ENCODE results near the gene USP17L26.
"Not testable (repeated sequence)": the region's sequence is repeated elsewhere in the genome, so short reads cannot be mapped to it uniquely, and the experiment has no call there.

Gene USP17L26

DNA sequence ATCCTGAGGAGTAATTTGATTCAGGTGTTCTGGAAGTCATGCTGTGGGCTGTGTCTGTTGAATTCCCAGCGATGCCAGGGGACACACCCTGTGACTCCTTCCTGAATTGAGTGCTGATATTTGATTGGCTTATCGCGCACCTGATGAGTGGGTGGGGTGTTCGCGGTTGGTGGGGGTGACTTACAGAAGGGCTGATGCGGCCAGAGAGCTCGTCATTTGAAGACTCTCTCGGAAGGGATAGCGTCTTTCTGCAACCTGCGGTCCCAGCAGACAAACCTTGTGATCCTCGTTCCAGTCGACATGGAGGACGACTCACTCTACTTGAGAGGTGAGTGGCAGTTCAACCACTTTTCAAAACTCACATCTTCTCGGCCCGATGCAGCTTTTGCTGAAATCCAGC is 4.6 kb downstream of the USP17L26 start, which contains the start of gene USP17L5:
TSS of gene USP17L5 (plus strand) at position 301 of the 400 bp plus-strand sequence. CDS start at position 301, 0 bp downstream.
- not testable (repeated sequence) for H2AFZ ChIP-seq (ENCODE audit: low read depth, low read length); H3K9ac ChIP-seq (ENCODE audit: low read length); H3K9me3 ChIP-seq (ENCODE audit: control insufficient read depth, low read length); H3K14ac ChIP-seq (ENCODE audit: low read length in 2 of 2); DNase-seq; H2BK15ac ChIP-seq (ENCODE audit: low read depth, poor library complexity, severe bottlenecking); H2BK12ac ChIP-seq (ENCODE audit: low read length in 2 of 2); H3K27ac ChIP-seq (ENCODE audit: low read length, poor library complexity, severe bottlenecking); H2AK5ac ChIP-seq (ENCODE audit: low read length, severe bottlenecking); H3K4ac ChIP-seq (ENCODE audit: low read depth in 1 of 2, low read length in 2 of 2); H3K79me1 ChIP-seq (replicated peaks; ENCODE audit: low read length, poor library complexity, severe bottlenecking); H4K8ac ChIP-seq (ENCODE audit: low read length); H3K4me3 ChIP-seq (ENCODE audit: insufficient read depth in 1 of 2, low read depth in 1 of 2, low read length in 2 of 2); H3K18ac ChIP-seq (ENCODE audit: low read depth in 1 of 2, low read length in 2 of 2); H3K27me3 ChIP-seq (ENCODE audit: control insufficient read depth in 1 of 2, insufficient read depth in 1 of 2, low read length in 2 of 2); H3K23ac ChIP-seq (ENCODE audit: low read length in 2 of 2); H3K4me1 ChIP-seq (ENCODE audit: control insufficient read depth, insufficient read depth, low read depth, low read length); H3K4me2 ChIP-seq (ENCODE audit: low read length, poor library complexity, severe bottlenecking); H2BK5ac ChIP-seq (ENCODE audit: low read depth, low read length, poor library complexity, severe bottlenecking); H3K36me3 ChIP-seq (ENCODE audit: control insufficient read depth in 1 of 2, insufficient read depth in 2 of 2, low read depth in 1 of 2, low read length in 2 of 2); H4K91ac ChIP-seq (ENCODE audit: low read length); H2BK120ac ChIP-seq (ENCODE audit: low read depth, low read length)
- no CpG with 5 or more reads among the region's 15 CpGs for WGBS

DNA sequence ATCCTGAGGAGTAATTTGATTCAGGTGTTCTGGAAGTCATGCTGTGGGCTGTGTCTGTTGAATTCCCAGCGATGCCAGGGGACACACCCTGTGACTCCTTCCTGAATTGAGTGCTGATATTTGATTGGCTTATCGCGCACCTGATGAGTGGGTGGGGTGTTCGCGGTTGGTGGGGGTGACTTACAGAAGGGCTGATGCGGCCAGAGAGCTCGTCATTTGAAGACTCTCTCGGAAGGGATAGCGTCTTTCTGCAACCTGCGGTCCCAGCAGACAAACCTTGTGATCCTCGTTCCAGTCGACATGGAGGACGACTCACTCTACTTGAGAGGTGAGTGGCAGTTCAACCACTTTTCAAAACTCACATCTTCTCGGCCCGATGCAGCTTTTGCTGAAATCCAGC is 9.4 kb downstream of the USP17L26 start, which contains the start of gene USP17L27:
TSS of gene USP17L27 (plus strand) at position 301 of the 400 bp plus-strand sequence. CDS start at position 301, 0 bp downstream.
- not testable (repeated sequence) for H3K4me3 ChIP-seq (ENCODE audit: insufficient read depth in 1 of 2, low read depth in 1 of 2, low read length in 2 of 2)

DNA sequence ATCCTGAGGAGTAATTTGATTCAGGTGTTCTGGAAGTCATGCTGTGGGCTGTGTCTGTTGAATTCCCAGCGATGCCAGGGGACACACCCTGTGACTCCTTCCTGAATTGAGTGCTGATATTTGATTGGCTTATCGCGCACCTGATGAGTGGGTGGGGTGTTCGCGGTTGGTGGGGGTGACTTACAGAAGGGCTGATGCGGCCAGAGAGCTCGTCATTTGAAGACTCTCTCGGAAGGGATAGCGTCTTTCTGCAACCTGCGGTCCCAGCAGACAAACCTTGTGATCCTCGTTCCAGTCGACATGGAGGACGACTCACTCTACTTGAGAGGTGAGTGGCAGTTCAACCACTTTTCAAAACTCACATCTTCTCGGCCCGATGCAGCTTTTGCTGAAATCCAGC is 14.1 kb downstream of the USP17L26 start, which contains the start of gene USP17L28:
TSS of gene USP17L28 (plus strand) at position 301 of the 400 bp plus-strand sequence. CDS start at position 301, 0 bp downstream.
- not testable (repeated sequence) for H3K79me1 ChIP-seq (replicated peaks; ENCODE audit: low read length, poor library complexity, severe bottlenecking); H4K91ac ChIP-seq (ENCODE audit: low read length); H2BK120ac ChIP-seq (ENCODE audit: low read depth, low read length); H4K8ac ChIP-seq (ENCODE audit: low read length); H3K36me3 ChIP-seq (ENCODE audit: control insufficient read depth in 1 of 2, insufficient read depth in 2 of 2, low read depth in 1 of 2, low read length in 2 of 2); H3K14ac ChIP-seq (ENCODE audit: low read length in 2 of 2); H2BK12ac ChIP-seq (ENCODE audit: low read length in 2 of 2); H2AFZ ChIP-seq (ENCODE audit: low read depth, low read length); H3K27ac ChIP-seq (ENCODE audit: low read length, poor library complexity, severe bottlenecking); H2BK15ac ChIP-seq (ENCODE audit: low read depth, poor library complexity, severe bottlenecking); H2AK5ac ChIP-seq (ENCODE audit: low read length, severe bottlenecking); H3K4me1 ChIP-seq (ENCODE audit: control insufficient read depth, insufficient read depth, low read depth, low read length); H3K4me2 ChIP-seq (ENCODE audit: low read length, poor library complexity, severe bottlenecking); H3K23ac ChIP-seq (ENCODE audit: low read length in 2 of 2); H3K18ac ChIP-seq (ENCODE audit: low read depth in 1 of 2, low read length in 2 of 2); DNase-seq; H3K4me3 ChIP-seq (ENCODE audit: insufficient read depth in 1 of 2, low read depth in 1 of 2, low read length in 2 of 2); H2BK5ac ChIP-seq (ENCODE audit: low read depth, low read length, poor library complexity, severe bottlenecking); H3K27me3 ChIP-seq (ENCODE audit: control insufficient read depth in 1 of 2, insufficient read depth in 1 of 2, low read length in 2 of 2); H3K9me3 ChIP-seq (ENCODE audit: control insufficient read depth, low read length); H3K4ac ChIP-seq (ENCODE audit: low read depth in 1 of 2, low read length in 2 of 2); H3K9ac ChIP-seq (ENCODE audit: low read length)
- no CpG with 5 or more reads among the region's 15 CpGs for WGBS

More for the DNA sequence above, 9.4 kb downstream of the USP17L26 start, which contains the start of gene USP17L27:
- H3K14ac ChIP-seq (ENCODE audit: low read length in 2 of 2); H3K9ac ChIP-seq (ENCODE audit: low read length); H2BK12ac ChIP-seq (ENCODE audit: low read length in 2 of 2); H3K18ac ChIP-seq (ENCODE audit: low read depth in 1 of 2, low read length in 2 of 2); H3K27me3 ChIP-seq (ENCODE audit: control insufficient read depth in 1 of 2, insufficient read depth in 1 of 2, low read length in 2 of 2); H4K8ac ChIP-seq (ENCODE audit: low read length); H2BK5ac ChIP-seq (ENCODE audit: low read depth, low read length, poor library complexity, severe bottlenecking); H3K9me3 ChIP-seq (ENCODE audit: control insufficient read depth, low read length); H2AK5ac ChIP-seq (ENCODE audit: low read length, severe bottlenecking); H2BK120ac ChIP-seq (ENCODE audit: low read depth, low read length); DNase-seq; H4K91ac ChIP-seq (ENCODE audit: low read length); H3K79me1 ChIP-seq (replicated peaks; ENCODE audit: low read length, poor library complexity, severe bottlenecking); H3K27ac ChIP-seq (ENCODE audit: low read length, poor library complexity, severe bottlenecking); H3K4me1 ChIP-seq (ENCODE audit: control insufficient read depth, insufficient read depth, low read depth, low read length); H2BK15ac ChIP-seq (ENCODE audit: low read depth, poor library complexity, severe bottlenecking); H2AFZ ChIP-seq (ENCODE audit: low read depth, low read length); H3K4ac ChIP-seq (ENCODE audit: low read depth in 1 of 2, low read length in 2 of 2); H3K4me2 ChIP-seq (ENCODE audit: low read length, poor library complexity, severe bottlenecking); H3K23ac ChIP-seq (ENCODE audit: low read length in 2 of 2); H3K36me3 ChIP-seq (ENCODE audit: control insufficient read depth in 1 of 2, insufficient read depth in 2 of 2, low read depth in 1 of 2, low read length in 2 of 2): not testable (repeated sequence)
- WGBS = no CpG with 5 or more reads among the region's 15 CpGs

DNA sequence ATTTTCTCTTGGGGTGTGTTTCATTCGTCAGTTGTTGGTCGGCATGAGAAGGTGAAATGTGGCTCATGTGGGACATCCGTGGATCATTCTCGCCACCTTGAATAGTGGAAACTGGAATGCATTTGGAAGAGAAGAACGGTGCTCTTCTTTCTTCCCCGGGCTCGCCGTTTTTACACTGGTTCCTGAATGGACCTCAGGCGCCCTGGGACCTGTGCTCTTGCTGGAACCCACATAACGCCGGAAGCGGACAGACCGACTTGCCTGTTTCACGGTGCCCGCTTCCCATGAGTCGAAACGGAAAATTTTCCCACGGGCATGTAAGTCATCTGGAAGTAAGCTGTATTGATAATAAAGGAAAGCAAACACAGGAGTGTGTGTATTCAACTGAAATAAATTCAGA is 16.4 kb downstream of the USP17L26 start:
- not testable (repeated sequence) for H2BK12ac ChIP-seq (ENCODE audit: low read length in 2 of 2); H4K8ac ChIP-seq (ENCODE audit: low read length)
- 84% methylated on average over 9 of the region's 18 CpGs for WGBS

More for the DNA sequence above, 16.4 kb downstream of the USP17L26 start:
- not testable (repeated sequence) for H2BK15ac ChIP-seq (ENCODE audit: low read depth, poor library complexity, severe bottlenecking); H3K27me3 ChIP-seq (ENCODE audit: control insufficient read depth in 1 of 2, insufficient read depth in 1 of 2, low read length in 2 of 2); H3K4me2 ChIP-seq (ENCODE audit: low read length, poor library complexity, severe bottlenecking); H3K79me1 ChIP-seq (replicated peaks; ENCODE audit: low read length, poor library complexity, severe bottlenecking); H4K91ac ChIP-seq (ENCODE audit: low read length); H3K9ac ChIP-seq (ENCODE audit: low read length); H3K4me1 ChIP-seq (ENCODE audit: control insufficient read depth, insufficient read depth, low read depth, low read length); H2BK5ac ChIP-seq (ENCODE audit: low read depth, low read length, poor library complexity, severe bottlenecking); H3K4ac ChIP-seq (ENCODE audit: low read depth in 1 of 2, low read length in 2 of 2); H2AFZ ChIP-seq (ENCODE audit: low read depth, low read length); H3K18ac ChIP-seq (ENCODE audit: low read depth in 1 of 2, low read length in 2 of 2); H3K36me3 ChIP-seq (ENCODE audit: control insufficient read depth in 1 of 2, insufficient read depth in 2 of 2, low read depth in 1 of 2, low read length in 2 of 2); DNase-seq; H2BK120ac ChIP-seq (ENCODE audit: low read depth, low read length); H3K9me3 ChIP-seq (ENCODE audit: control insufficient read depth, low read length); H3K4me3 ChIP-seq (ENCODE audit: insufficient read depth in 1 of 2, low read depth in 1 of 2, low read length in 2 of 2); H3K23ac ChIP-seq (ENCODE audit: low read length in 2 of 2); H2AK5ac ChIP-seq (ENCODE audit: low read length, severe bottlenecking); H3K27ac ChIP-seq (ENCODE audit: low read length, poor library complexity, severe bottlenecking); H3K14ac ChIP-seq (ENCODE audit: low read length in 2 of 2)

All from mesenchymal stem cell (in vitro differentiated cells and primary cell).